Measurements from ENCODE around the gene PPM1L. TPM values are rescaled to one million over a fixed set of nuclear protein-coding genes. Genes with fewer than 3 reads are reported as not detected.

PPM1L gene
- total and polyA plus RNA-seq, 8 donors = 5.1 to 12.7 (median 5.4) TPM

DNA sequence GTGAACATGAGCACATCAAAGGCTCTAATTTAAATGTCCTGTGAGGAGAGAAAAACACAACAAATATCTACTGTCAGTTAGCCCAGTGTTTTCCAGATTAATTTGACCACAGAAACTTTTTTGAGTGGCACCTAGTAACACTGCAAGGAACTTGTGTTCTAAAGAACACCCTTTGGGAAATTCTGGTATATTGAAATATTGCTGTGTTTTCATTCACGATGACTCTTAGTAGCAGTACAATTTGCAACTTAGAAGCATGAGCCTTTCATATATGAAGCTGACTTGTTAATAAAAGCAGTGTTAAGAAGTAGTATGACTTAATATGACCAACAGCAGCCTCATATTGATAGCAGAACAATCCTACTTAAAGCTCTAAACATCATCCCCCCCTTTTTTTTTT, 317.1 kb downstream of the PPM1L start:
- no peak overlapping the region for H3K27ac ChIP-seq
- ATAC-seq = no peak
- peaks cover 10 to 22% of the 10 kb centered on the region in 2 donors for H3K4me1 ChIP-seq
- intact Hi-C loops (cut with DNase I) = no loop called here
- H3K9me3 ChIP-seq = no peaks in the 10 kb centered on the region
- no peaks in the 10 kb centered on the region for H3K27me3 ChIP-seq
- H3K36me3 ChIP-seq = no peaks in the 10 kb centered on the region
- DNase-seq = no peak
- TF ChIP-seq, protein P1, sequence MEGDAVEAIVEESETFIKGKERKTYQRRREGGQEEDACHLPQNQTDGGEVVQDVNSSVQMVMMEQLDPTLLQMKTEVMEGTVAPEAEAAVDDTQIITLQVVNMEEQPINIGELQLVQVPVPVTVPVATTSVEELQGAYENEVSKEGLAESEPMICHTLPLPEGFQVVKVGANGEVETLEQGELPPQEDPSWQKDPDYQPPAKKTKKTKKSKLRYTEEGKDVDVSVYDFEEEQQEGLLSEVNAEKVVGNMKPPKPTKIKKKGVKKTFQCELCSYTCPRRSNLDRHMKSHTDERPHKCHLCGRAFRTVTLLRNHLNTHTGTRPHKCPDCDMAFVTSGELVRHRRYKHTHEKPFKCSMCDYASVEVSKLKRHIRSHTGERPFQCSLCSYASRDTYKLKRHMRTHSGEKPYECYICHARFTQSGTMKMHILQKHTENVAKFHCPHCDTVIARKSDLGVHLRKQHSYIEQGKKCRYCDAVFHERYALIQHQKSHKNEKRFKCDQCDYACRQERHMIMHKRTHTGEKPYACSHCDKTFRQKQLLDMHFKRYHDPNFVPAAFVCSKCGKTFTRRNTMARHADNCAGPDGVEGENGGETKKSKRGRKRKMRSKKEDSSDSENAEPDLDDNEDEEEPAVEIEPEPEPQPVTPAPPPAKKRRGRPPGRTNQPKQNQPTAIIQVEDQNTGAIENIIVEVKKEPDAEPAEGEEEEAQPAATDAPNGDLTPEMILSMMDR (IDR thresholded peaks at IDR 0.05) = no peak
- no peak overlapping the region for H3K4me3 ChIP-seq

- intact Hi-C loops (cut with DNase I) = no loop called here
- ATAC-seq (peak; percentile 29), DNase-seq (no peak)
- TF ChIP-seq, protein P1 (IDR thresholded peaks at IDR 0.05) = no peak
- peak overlapping the region in 1 of 2 donors; percentile 50 for H3K27ac ChIP-seq
- H3K4me3 ChIP-seq = no peak overlapping the region
- no peaks in the 10 kb centered on the region for H3K9me3 ChIP-seq
- peaks cover 0 to 13% of the 10 kb centered on the region in 2 donors for H3K36me3 ChIP-seq
- peaks cover 8 to 14% of the 10 kb centered on the region in 2 donors for H3K4me1 ChIP-seq
- no peaks in the 10 kb centered on the region for H3K27me3 ChIP-seq
Measured at GRCh38 chr3:161081633-161082032, 325.6 kb downstream of the PPM1L start.

DNA sequence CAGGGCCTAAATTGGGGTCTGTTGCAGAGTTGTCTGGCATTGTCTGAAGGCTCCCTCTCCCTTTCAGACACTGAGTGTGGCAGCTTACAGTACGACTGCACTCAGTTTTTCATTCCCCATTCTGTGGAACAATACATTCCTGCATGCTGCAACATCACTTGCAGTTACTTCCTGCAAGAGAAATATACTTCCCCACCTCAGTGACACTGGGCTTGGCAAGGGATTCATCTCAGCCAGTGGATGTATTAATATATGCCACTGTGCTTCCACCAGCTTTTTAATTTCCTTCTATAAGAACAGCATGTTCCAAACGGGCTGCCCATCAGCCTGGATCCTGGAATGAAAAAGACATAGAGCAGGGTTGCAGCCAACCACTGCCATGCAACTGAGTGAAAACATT, 326.0 kb downstream of the PPM1L start:
- Histone ChIP-seq H3K4me3 (no peak overlapping the region), H3K27me3 (no peaks in the 10 kb centered on the region), H3K9me3 (no peaks in the 10 kb centered on the region), H3K36me3 (peaks cover 0 to 13% of the 10 kb centered on the region in 2 donors), H3K4me1 (peaks cover 8 to 14% of the 10 kb centered on the region in 2 donors), H3K27ac (peak overlapping the region in 1 of 2 donors; percentile 50)
- TF ChIP-seq, protein P1 (IDR thresholded peaks at IDR 0.05) = no peak
- DNase-seq (no peak), ATAC-seq (peak; percentile 39)
- intact Hi-C loops (cut with DNase I) = no loop called here

GRCh38 chr3:161083131-161083530, 327.1 kb downstream of the PPM1L start:
- Histone ChIP-seq H3K4me1 (peaks cover 8 to 14% of the 10 kb centered on the region in 2 donors), H3K27me3 (no peaks in the 10 kb centered on the region), H3K9me3 (no peaks in the 10 kb centered on the region), H3K27ac (no peak overlapping the region), H3K4me3 (no peak overlapping the region), H3K36me3 (peaks cover 0 to 13% of the 10 kb centered on the region in 2 donors)
- DNase-seq (no peak), ATAC-seq (no peak)
- TF ChIP-seq, protein P1 (IDR thresholded peaks at IDR 0.05) = no peak
- intact Hi-C loops (cut with DNase I) = no loop called here

DNA sequence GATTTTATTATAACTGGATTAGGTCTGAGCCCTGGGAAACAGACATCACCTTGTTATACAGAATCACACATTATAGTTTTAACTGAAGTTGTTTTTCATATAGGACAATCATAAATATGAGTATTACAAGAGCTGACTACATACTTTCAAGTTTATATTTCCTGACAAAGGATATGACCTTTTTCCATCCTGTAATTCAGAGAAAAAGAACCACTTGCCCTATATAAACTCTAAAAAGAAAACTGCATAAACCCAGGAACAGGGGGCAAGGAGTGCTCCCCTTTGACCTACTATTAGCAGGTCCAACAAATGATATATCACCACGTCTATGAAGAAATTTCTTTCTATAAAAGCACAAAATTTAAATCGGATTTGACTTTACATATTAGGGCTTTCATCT, 328.2 kb downstream of the PPM1L start:
- Histone ChIP-seq H3K4me1 (peaks cover 8 to 14% of the 10 kb centered on the region in 2 donors), H3K4me3 (no peak overlapping the region), H3K27ac (no peak overlapping the region), H3K9me3 (no peaks in the 10 kb centered on the region), H3K27me3 (no peaks in the 10 kb centered on the region), H3K36me3 (peaks cover 0 to 13% of the 10 kb centered on the region in 2 donors)
- DNase-seq (no peak), ATAC-seq (no peak)
- intact Hi-C loops (cut with DNase I) = no loop called here
- TF ChIP-seq, protein P1 (IDR thresholded peaks at IDR 0.05) = no peak

Measured in left lung (tissue), 10 donors.